ENCODE results near the gene ALDH3A1.

ALDH3A1 gene

GRCh38 chr17:19718613-19719354 is 29.3 kb downstream of the ALDH3A1 start:
- no peak for DNase-seq

GRCh38 chr17:19718041-19718612 is 30.0 kb downstream of the ALDH3A1 start:
- no peak for DNase-seq

- no peak for DNase-seq
Observed at GRCh38 chr17:19717411-19717908, 30.6 kb downstream of the ALDH3A1 start.

GRCh38 chr17:19717031-19717360 is 31.1 kb downstream of the ALDH3A1 start:
- no peak for DNase-seq

- DNase-seq, result no peak
Observed at GRCh38 chr17:19716108-19717030, 31.7 kb downstream of the ALDH3A1 start, which contains the start of gene SLC47A2. TSS of gene SLC47A2 (minus strand) at chr17:19716584. CDS start at chr17:19716555, 29 bp downstream.

- DNase-seq, result no peak
Observed at GRCh38 chr17:19714542-19715411, 33.3 kb downstream of the ALDH3A1 start.

GRCh38 chr17:19713901-19714361 is 34.2 kb downstream of the ALDH3A1 start:
- no peak for DNase-seq

GRCh38 chr17:19713462-19713861 is 34.6 kb downstream of the ALDH3A1 start:
- no peak for DNase-seq

GRCh38 chr17:19712436-19713004 is 35.6 kb downstream of the ALDH3A1 start:
- DNase-seq, result no peak

GRCh38 chr17:19709841-19710240 is 38.3 kb downstream of the ALDH3A1 start:
- DNase-seq, result no peak

GRCh38 chr17:19708431-19709175 is 39.5 kb downstream of the ALDH3A1 start:
- no peak for DNase-seq

GRCh38 chr17:19707728-19708221 is 40.3 kb downstream of the ALDH3A1 start:
- no peak for DNase-seq

GRCh38 chr17:19706791-19707727 is 41.0 kb downstream of the ALDH3A1 start:
- DNase-seq, result peak; percentile 98

- DNase-seq, result no peak
Observed at GRCh38 chr17:19705771-19706770, 42.0 kb downstream of the ALDH3A1 start.

- DNase-seq, result no peak
Observed at GRCh38 chr17:19705201-19705600, 42.9 kb downstream of the ALDH3A1 start.

GRCh38 chr17:19703828-19704613 is 44.1 kb downstream of the ALDH3A1 start:
- no peak for DNase-seq

GRCh38 chr17:19703106-19703827 is 44.8 kb downstream of the ALDH3A1 start:
- no peak for DNase-seq
